Epithelial cell of prostate (primary cell): ENCODE measurements around the gene NDUFS8.
A peak's percentile ranks its signal among the peaks of the same experiment; 100 is the strongest.

ENCODE experiments used
- DNase-seq: peaks from one replicate; pipeline ENCODE4 v3.0.0-alpha.2; 2011; ENCODE audit warnings: low read depth, low spot score
- H3K27ac ChIP-seq: fragments of 450-650 bp; 2 replicates; pipeline ENCODE4 v1.5.1; 2017; ENCODE audit warnings: mild to moderate bottlenecking

The NDUFS8 gene

DNA sequence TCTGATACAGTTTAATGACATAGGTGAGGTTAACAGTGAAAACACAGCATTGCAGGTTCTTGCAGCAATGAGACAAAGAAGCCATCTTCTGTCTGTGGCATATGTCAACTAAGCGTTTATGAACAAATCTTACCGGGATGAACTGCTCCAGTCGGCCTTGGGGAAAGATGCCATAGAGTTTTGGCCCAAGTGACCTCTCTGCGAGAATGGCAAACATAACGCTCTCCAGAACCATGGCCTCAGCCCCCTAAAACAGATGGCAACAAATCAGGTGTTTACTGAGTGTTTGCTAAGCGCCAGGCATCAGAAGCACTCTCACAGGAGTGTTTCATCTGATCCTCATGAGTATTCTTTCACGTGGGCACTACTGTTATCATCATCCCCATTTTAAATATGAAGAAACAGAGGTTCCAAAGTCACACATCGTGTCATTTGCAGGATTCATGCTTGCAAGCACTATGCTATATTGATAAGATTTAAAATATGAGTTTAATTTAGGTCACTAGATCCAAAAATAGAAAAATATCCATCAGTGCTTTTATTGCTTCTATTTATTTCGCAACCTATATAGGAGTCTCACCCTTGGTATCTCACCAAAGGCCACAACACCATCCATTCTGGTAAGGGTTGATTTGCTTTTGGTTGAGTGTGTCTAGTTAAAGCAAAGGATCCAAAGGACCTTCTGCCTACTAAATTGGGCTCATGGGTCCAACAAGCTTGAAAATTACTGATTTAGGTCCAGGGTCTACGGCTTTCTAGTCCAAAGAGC lies 44.3 kb downstream of the NDUFS8 start:
- H3K27ac ChIP-seq: no peak overlapping the region
- DNase-seq: no peak

DNA sequence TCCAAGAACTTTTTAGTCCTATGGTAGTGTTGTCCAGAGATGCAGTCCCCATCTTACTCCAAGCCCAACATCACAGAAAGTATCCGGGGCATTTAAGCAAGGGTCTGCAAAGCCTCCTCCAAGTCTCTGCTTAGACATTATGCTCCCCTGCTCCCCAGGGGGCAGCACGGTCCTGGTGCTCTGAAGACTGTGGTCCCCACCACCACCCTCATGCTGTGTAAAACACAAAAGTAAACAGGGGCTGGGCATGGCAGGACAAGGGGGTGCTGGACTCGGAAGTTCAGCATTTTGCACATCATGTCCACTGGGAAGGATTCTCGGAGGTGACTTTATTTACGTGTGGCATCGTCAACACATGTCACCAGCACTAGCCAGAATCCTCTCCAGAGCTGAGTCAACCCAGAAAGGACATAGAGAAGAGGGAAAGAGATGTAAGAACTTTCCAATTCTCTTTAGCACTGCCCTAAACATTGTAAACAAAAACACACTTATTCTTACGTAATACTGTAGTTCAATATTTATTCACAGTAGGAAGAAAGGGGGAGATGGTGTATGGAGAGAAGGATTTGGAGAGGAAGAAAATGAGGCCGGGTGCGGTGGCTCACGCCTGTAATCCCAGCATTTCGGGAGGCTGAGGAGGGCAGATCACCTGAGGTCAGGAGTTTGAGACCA lies 46.0 kb downstream of the NDUFS8 start:
- no peak overlapping the region for H3K27ac ChIP-seq
- no peak for DNase-seq

DNA sequence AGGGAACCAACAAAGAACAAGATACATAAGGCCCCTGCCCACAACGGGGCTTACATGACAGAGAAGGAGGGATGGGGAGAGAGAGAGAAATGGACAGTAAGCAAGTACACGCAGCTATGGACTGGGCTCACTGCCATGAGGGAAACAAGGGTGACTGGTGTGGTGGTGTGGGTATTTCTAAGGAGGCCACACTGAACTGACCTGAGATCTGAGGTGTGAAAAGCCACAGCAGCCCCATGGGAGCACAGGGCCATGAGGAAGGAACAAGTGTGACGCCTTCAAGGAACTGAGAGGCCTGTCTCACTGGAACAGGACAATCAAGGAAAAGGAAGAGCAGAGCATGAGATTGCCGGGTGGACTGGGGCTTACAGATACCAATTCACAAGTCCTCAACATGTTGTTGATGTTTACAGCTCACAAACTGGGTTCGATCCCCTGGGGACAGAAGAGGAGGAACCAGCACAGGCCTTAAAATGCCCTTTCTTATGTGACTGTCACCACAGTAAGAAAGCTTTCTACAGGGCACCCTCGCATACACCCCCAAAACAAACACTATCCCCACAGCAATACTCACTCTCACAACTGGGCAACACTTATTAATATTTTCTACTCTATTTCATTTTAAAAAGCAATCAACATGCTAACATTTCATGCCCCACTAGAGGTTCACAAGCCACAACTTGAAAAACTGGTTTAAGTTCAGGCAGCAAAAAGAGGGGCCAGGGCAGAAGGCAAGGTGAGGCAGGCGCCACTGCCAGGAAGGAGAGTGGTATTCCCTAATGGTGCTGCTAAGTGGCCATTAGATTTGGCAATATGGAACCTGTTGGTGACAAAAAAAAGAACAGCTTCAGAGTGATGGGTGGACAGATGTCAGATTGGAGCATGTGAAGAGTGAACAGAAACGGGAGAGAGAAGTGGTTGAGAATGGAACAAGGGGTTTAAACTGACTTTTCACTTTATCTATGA lies 47.4 kb downstream of the NDUFS8 start:
- no peak for DNase-seq
- H3K27ac ChIP-seq: no peak overlapping the region

DNA sequence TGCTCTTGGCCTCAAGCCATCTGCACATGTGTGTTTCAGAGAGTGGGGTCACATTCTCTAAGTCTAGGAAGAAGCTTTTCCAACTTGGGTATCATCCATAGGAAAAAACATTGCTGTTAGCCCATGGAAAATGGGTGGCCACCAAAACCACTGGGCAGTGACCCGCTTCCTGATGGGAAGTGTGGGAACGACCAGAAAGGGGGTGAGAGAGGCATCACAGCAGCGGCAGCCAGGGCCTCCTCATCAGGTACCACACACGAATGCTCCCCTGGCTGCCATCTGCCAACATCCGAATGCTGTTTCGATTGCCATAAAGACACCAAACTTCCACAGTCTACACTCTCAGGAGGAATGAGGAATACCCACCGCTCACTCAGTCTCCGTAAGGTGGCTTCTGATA lies 50.4 kb downstream of the NDUFS8 start:
- no peak overlapping the region for H3K27ac ChIP-seq
- no peak for DNase-seq

DNA sequence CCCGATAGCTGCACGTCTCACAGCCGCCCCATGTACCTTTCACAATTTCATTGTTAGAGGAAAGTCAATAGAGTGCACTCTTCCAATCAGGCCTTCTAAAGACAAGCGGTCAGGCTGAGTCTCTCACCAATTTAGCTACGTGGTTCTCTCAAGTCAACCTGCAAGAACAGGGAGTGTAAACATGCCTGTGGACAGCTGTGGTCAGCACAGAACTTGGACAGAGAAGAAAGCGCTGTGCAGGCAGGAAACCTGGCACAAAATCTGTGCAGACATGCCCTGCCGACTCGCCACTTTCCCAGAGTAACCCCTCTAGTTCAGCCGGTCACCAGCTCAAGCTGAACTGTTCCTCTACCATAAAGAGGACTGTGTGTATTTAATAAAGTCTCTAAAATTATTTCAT lies 51.2 kb downstream of the NDUFS8 start:
- peak overlapping the region; percentile 11 for H3K27ac ChIP-seq
- peak; percentile 61 for DNase-seq

DNA sequence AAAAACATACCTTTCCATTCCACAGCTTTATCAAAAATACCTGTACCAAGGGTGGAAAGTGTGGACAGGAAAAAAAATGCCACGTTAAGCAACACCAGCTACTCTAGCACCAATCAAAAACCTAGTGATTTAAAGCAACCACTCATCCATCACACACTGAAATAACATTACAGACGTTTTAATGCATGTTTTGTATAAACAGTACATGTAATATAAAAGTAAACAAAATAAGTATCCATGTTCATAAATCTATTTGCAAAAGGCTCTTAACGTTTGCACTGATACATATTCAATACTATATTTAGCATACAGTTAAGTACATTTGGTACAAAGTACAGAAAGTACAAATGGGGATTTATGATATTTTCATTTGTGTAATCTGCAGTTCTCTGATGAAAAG lies 52.0 kb downstream of the NDUFS8 start:
- DNase-seq: no peak
- H3K27ac ChIP-seq: no peak overlapping the region

DNA sequence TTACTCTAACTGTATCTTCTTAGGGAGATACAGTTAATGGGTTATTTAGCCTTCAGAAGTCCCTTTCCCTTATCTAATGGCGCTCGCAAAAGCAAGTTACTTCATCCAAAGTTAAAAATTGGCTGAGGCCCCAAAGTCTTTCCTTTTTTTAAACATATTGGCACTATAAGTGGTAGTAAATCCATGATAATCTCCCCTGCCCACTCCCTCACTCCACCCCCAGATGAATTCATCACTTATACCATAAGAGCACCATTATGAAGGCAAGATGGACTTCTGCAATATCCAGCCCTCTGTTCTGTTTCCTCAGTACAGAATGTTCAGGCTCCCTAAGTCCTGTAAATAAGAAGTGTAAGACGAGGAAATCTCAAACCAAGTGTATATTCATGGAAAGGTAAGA lies 53.0 kb downstream of the NDUFS8 start:
- no peak for DNase-seq
- no peak overlapping the region for H3K27ac ChIP-seq
